Renal cortex interstitium (tissue), 11 donors: Measurements from ENCODE around the gene SMCO3. TPM values are rescaled to one million over a fixed set of nuclear protein-coding genes. Genes with fewer than 3 reads are reported as not detected.
"Not testable (repeated sequence)": the region's sequence is repeated elsewhere in the genome, so short reads cannot be mapped to it uniquely, and the experiment has no call there.

Experiments used
- DNase-seq, 11 donors: peaks; one replicate each; pipeline ENCODE4 v3.0.0-alpha.2; 2013; ENCODE audit warnings: low read depth in 9 of 11, low spot score in 4 of 11; ENCODE audit errors: extremely low read depth in 1 of 11
- polyA plus RNA-seq, 3 donors: library from polyadenylated mRNA; unstranded; fragments of 120-200 nt; gene quantifications; one replicate each; pipeline ENCODE4 v1.2.1, GENCODE V29; 2013; ENCODE audit not compliant: insufficient read length in 3 of 3

SMCO3 gene
- polyA plus RNA-seq, 3 donors: 2.2 to 2.7 (median 2.3) TPM

DNA sequence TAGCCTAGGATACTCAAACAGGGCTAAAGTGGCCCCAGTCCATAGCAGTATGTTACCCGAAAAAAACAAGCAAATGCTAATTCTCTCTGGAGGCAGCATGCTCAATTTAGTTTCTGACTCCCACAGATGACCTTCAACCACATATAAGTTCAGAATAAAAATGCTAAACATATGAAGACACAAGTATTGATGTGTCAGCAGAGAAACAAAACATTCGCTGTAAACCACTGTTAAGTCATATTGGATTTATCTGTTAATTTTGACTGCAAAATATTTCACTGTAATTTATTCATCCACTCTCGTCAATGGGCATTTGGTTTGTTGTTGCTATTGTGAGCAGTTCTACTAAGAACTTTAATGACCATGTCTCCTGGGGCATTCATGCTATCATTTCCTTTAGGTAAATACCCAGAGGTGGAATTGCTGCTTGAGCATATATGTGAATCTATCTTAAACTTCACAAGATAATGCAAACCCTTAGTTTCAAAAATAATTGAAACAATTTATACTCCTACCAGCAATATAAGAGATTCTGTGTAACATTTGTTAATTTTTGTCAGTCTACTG lies 47.2 kb downstream of the SMCO3 start:
- no peak for DNase-seq

DNA sequence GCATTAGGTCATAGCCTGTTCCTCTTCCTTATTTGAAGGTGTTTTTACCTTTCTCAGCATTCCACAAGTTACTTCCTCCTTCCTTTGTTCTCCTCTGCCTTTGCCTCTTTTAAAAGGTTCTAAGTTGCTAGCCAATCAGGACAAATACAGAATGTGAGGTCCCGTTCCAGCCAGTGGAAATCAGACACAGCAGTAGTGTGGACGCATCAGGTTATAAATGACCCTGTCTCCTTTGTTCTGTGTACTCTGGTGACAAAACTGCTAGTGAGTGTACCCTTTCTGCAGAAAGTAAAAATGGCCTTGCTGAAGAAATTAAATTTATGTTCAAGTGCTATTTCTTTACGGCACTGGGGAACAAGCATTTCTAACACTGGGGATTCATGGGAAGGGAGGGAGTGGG lies 48.0 kb downstream of the SMCO3 start:
- DNase-seq: not testable (repeated sequence)

DNA sequence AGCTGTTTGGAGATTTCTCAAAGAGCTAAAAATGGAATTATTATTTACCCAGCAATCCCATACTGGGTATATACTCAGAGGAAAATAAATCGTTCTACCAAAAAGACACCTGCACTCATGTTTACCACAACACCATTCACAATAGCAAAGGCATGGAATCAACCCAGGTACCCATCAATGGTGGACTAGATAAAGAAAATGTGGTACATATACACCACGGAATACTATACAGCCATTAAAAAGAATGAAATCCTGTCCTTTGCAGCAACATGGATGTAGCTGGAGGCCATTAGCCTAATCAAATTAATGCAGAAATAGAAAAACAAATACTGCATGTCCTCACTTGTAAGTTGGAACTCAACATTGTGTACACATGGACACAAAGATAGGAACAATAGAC lies 48.6 kb downstream of the SMCO3 start:
- DNase-seq: no peak

DNA sequence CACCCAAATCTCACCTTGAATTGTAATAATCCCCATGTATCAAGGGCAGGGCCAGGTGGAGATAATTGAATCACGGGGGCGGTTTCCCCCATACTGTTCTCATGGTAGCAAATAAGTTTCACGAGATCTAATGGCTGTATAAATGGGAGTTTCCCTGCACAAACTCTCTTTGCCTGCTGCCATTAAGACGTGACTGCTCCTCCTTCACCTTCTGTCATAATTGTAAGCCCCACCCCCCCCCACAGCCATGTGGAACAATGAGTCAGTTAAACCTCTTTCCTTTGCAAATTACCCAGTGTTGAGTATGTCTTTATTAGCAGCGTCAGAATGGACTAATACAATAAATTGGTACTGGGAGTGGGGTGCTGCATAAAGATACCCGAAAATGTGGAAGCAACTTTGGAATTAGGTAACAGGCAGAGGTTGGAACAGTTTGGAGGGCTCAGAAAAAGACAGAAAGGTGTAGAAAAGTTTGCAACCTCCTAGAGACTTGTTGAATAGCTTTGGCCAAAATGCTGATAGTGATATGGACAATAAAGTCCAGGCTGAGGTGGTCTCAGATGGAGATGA lies 54.2 kb downstream of the SMCO3 start:
- DNase-seq: not testable (repeated sequence)

DNA sequence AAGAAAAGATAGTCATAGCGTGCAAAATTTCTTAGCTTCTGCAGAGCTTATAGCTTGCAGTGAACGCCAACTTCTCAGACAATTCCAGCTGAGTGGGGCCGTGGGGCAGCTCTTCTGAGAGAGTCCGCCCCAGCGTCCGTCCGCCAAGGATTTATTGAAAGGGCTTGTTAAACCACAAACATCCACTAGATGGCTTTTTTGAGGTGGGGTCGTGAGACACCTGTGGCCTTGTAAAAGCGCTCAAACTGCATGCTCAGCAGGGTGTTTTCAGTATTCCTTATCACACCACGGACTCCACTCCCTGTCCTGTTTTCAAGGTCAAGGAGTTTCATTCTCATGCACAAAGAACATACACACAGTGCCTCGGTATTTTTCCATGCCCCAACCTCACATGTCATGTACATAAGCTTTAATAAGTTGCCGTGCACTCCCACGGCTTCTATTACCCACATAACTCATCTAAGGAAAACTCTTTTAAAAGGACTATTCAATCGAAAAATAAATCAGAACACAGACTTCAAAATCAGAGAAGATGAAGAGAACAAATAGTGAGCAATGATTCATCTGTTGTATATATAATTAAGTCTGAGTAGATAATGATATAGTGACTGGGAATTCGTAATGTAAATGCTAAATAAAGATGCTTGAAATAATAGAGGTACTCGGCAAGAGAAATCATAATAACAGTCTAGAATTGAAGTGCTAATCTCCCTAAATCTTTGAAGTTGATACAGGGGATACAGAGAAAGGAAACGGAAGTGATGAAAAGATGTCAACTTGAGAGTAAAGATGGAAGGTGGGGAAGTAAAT lies 57.4 kb downstream of the SMCO3 start:
- DNase-seq: no peak

Other genes with a start within 250 kb of the SMCO3 start
- gene PLBD1, start 246.3 kb downstream of the SMCO3 start, polyA plus RNA-seq: 10 to 100 TPM; 40.7 to 50.1 (median 46.6) TPM
- gene GUCY2C, start 117.6 kb downstream of the SMCO3 start, polyA plus RNA-seq: under 1 TPM; 0.47 to 0.86 (median 0.51) TPM
- 100 to 1,000 TPM in 2 of 3 donors, 10 to 100 TPM in 1; 96.1 to 135 (median 114) TPM for gene WBP11, start 10.7 kb downstream of the SMCO3 start, polyA plus RNA-seq
- gene C12orf60, start 10.5 kb downstream of the SMCO3 start, polyA plus RNA-seq: 1 to 10 TPM; 4.4 to 5.3 (median 4.8) TPM
- under 1 TPM; 0.21 to 0.34 (median 0.22) TPM for gene ART4, start 29.3 kb upstream of the SMCO3 start, polyA plus RNA-seq
- 10 to 100 TPM; 40.5 to 56.9 (median 42.6) TPM for gene MGP, start 71.7 kb upstream of the SMCO3 start, polyA plus RNA-seq
- gene ERP27, start 124.4 kb upstream of the SMCO3 start, polyA plus RNA-seq: 10 to 100 TPM; 25.0 to 33.9 (median 26.3) TPM
- gene ARHGDIB, start 147.4 kb upstream of the SMCO3 start, polyA plus RNA-seq: 10 to 100 TPM; 51.0 to 60.0 (median 53.3) TPM
- gene PDE6H, start 158.9 kb upstream of the SMCO3 start, polyA plus RNA-seq: not detected